ENCODE results near the gene MKNK2. TPM values are rescaled to one million over a fixed set of nuclear protein-coding genes. Genes with fewer than 3 reads are reported as not detected.
"Not testable (repeated sequence)": the region's sequence is repeated elsewhere in the genome, so short reads cannot be mapped to it uniquely, and the experiment has no call there.

Gene MKNK2
- total RNA-seq, 2 experiments from 2014 or later: 196 to 201 TPM

GRCh38 chr19:2034729-2035589 is 16.1 kb downstream of the MKNK2 start:
- H3K36me3 Mint-ChIP-seq: no peaks in the 10 kb centered on the region
- peaks cover 22% of the 10 kb centered on the region for H3K4me1 Mint-ChIP-seq
- H3K4me3 Mint-ChIP-seq: no peak overlapping the region
- no peak overlapping the region for H3K27ac Mint-ChIP-seq
- H3K27me3 Mint-ChIP-seq: no peaks in the 10 kb centered on the region
- H3K9me3 Mint-ChIP-seq (ENCODE audit: low read depth): no peaks in the 10 kb centered on the region
- peak; percentile 77 for DNase-seq
- CTCF ChIA-PET: interaction anchor here (0.7 to 2.1 kb wide), 6 partner anchors 8 to 105 kb away, joined by 3 to 8 read pairs (median 3); no protein-coding TSS in a partner anchor
- ATAC-seq: peak; percentile 64

- not testable (repeated sequence) for DNase-seq; ATAC-seq; H3K36me3 Mint-ChIP-seq; H3K27me3 Mint-ChIP-seq; H3K9me3 Mint-ChIP-seq (ENCODE audit: low read depth); H3K27ac Mint-ChIP-seq; H3K4me3 Mint-ChIP-seq
- peaks cover 22% of the 10 kb centered on the region for H3K4me1 Mint-ChIP-seq
- CTCF ChIA-PET: interaction anchor here (1.2 to 2.1 kb wide), 2 partner anchors 9 to 22 kb away, joined by 3 to 8 read pairs; no protein-coding TSS in a partner anchor
Observed at GRCh38 chr19:2034253-2034652, 16.8 kb downstream of the MKNK2 start.

GRCh38 chr19:2033825-2034159 is 17.3 kb downstream of the MKNK2 start:
- CTCF ChIA-PET: interaction anchor here (0.9 to 2.1 kb wide), 2 partner anchors 9 to 19 kb away, joined by 3 to 8 read pairs; no protein-coding TSS in a partner anchor
- DNase-seq (no peak), ATAC-seq (no peak)
- no peaks in the 10 kb centered on the region for H3K36me3 Mint-ChIP-seq
- H3K9me3 Mint-ChIP-seq (ENCODE audit: low read depth): no peaks in the 10 kb centered on the region
- no peak overlapping the region for H3K27ac Mint-ChIP-seq
- peaks cover 22% of the 10 kb centered on the region for H3K4me1 Mint-ChIP-seq
- no peaks in the 10 kb centered on the region for H3K27me3 Mint-ChIP-seq
- H3K4me3 Mint-ChIP-seq: no peak overlapping the region

DNA sequence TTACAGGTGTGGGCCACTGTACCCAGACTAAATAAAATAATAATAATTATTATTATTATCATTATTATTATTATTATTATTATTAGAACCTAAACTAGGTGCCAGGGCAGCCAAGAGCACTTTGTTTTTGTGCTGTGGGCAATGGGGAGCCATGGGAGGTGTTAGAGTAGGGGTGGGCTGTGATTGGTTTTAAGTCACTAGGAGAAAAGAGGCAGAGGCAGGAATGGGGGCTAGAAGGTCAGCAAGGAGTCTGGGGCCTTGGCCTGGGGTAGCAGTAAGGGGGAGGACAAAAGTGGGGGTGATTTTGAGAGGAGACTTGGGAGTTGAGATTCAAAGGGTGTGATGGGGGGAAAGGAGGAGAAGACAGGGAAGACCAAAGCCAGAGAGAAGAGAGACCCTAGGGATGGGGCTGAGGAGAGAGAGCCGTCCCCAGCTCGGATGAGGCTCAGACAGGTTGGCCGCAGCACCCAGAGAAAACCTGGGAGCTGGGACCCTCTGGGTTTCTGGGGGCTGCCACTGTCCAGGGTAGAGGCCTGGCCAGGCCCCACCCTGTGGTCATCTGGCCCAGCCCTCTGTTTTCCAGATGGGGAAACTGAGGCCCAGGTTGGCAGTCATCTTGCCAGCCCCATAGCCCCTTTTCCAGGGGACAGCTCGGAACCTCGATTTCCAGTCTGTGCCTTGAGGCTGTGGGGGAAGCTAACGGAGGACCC is 17.8 kb downstream of the MKNK2 start:
- H3K9me3 Mint-ChIP-seq (ENCODE audit: low read depth): no peaks in the 10 kb centered on the region
- H3K27me3 Mint-ChIP-seq: no peaks in the 10 kb centered on the region
- H3K36me3 Mint-ChIP-seq: no peaks in the 10 kb centered on the region
- CTCF ChIA-PET: interaction anchor here (0.9 to 2.1 kb wide), 4 partner anchors 10 to 136 kb away, joined by 3 to 14 read pairs (median 6); no protein-coding TSS in a partner anchor
- no peak for ATAC-seq
- H3K4me3 Mint-ChIP-seq: no peak overlapping the region
- H3K27ac Mint-ChIP-seq: no peak overlapping the region
- H3K4me1 Mint-ChIP-seq: peaks cover 24% of the 10 kb centered on the region
- no peak for DNase-seq

- ATAC-seq (peak; percentile 42), DNase-seq (peak; percentile 59)
- CTCF ChIA-PET: interaction anchor here (0.9 to 2.1 kb wide), 5 partner anchors 10 to 135 kb away, joined by 3 to 14 read pairs (median 4); no protein-coding TSS in a partner anchor
- Mint-ChIP-seq H3K4me1 (peaks cover 24% of the 10 kb centered on the region), H3K36me3 (no peaks in the 10 kb centered on the region), H3K27ac (peak overlapping the region; percentile 67), H3K9me3 (ENCODE audit: low read depth) (no peaks in the 10 kb centered on the region), H3K4me3 (peak overlapping the region; percentile 55), H3K27me3 (no peaks in the 10 kb centered on the region)
Observed at GRCh38 chr19:2032296-2032941, 18.6 kb downstream of the MKNK2 start.

DNA sequence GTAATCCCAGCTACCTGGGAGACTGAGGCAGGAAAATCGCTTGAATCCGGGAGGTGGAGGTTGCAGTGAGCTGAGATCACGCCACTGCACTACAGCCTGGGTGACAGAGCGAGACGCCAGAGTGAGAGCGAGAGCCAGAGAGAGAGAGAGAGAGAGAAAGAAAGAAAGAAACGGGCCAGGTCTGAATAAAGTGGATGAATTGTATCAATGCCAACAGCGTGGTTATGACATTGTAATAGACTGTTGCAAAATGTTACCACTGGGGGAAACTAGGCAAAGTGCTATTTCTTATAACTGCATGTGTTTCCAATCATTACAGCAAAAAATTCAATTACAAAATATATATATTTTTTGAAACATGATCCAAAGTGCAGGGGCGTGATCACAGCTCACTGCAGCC is 23.7 kb downstream of the MKNK2 start:
- Mint-ChIP-seq H3K27ac (no peak overlapping the region), H3K9me3 (ENCODE audit: low read depth) (peaks cover 1% of the 10 kb centered on the region), H3K36me3 (peaks cover 5% of the 10 kb centered on the region), H3K4me1 (peaks cover 11% of the 10 kb centered on the region), H3K4me3 (no peak overlapping the region), H3K27me3 (no peaks in the 10 kb centered on the region)
- DNase-seq (no peak), ATAC-seq (no peak)
- CTCF ChIA-PET: interaction anchor here (1.3 kb wide), 1 partner anchor 36 kb away, joined by 5 read pairs; no protein-coding TSS in a partner anchor

DNA sequence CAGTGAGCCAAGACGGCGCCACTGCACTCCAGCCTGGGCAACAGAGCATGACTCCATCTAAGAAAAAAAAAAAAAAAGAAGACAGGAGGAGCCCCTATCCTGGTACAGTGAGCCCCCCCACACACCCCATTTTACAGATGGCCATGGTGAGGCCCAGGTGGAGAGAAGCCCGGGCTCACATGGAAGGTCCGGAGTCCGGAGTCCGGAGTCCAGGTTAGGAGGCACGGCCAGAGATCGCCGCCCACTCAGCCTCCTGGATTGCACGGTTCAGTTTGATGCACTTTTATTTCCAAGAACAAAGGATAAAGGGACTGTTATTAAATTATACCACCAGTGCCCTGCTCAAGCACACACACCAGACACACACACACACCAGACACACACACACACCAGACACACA is 24.3 kb downstream of the MKNK2 start:
- Mint-ChIP-seq H3K36me3 (peaks cover 5% of the 10 kb centered on the region), H3K9me3 (ENCODE audit: low read depth) (peaks cover 1% of the 10 kb centered on the region), H3K4me1 (peaks cover 5% of the 10 kb centered on the region), H3K4me3 (no peak overlapping the region), H3K27me3 (no peaks in the 10 kb centered on the region), H3K27ac (no peak overlapping the region)
- no peak for ATAC-seq
- CTCF ChIA-PET: no interaction called here
- DNase-seq: no peak

DNA sequence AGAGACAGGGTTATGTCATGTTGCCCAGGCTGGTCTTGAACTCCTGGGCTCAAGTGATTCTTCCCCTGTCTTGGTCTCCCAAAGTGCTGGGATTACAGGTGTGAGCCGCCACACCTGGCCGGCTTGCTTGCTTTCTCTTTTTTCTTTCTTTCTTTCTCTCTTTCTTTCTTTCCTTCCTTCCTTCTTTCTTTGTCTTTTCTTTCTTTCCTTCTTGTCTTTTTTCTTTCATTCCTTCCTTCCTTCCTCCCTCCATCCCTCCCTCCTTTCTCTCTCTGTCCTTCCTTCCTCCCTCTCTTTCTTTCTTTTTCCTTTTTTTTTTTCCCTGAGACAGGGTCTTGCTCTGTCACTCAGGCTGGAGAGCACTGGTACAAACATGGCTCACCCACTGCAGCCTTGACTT is 28.8 kb downstream of the MKNK2 start:
- Mint-ChIP-seq H3K36me3 (peaks cover 5% of the 10 kb centered on the region), H3K27ac (peak overlapping the region; percentile 9), H3K9me3 (ENCODE audit: low read depth) (peaks cover 1% of the 10 kb centered on the region), H3K27me3 (no peaks in the 10 kb centered on the region), H3K4me3 (no peak overlapping the region), H3K4me1 (peaks cover 4% of the 10 kb centered on the region)
- CTCF ChIA-PET: interaction anchor here (0.8 kb wide), 1 partner anchor 93 kb away, joined by 3 read pairs; no protein-coding TSS in a partner anchor
- no peak for DNase-seq
- ATAC-seq: no peak

GRCh38 chr19:2021453-2022140 is 29.4 kb downstream of the MKNK2 start:
- H3K36me3 Mint-ChIP-seq: peaks cover 5% of the 10 kb centered on the region
- no peak overlapping the region for H3K27ac Mint-ChIP-seq
- DNase-seq (no peak), ATAC-seq (no peak)
- H3K4me3 Mint-ChIP-seq: no peak overlapping the region
- CTCF ChIA-PET: interaction anchor here (0.6 to 1.3 kb wide), 2 partner anchors 22 to 34 kb away, joined by 3 to 4 read pairs; no protein-coding TSS in a partner anchor
- peaks cover 1% of the 10 kb centered on the region for H3K9me3 Mint-ChIP-seq (ENCODE audit: low read depth)
- H3K4me1 Mint-ChIP-seq: peaks cover 4% of the 10 kb centered on the region
- H3K27me3 Mint-ChIP-seq: no peaks in the 10 kb centered on the region

DNA sequence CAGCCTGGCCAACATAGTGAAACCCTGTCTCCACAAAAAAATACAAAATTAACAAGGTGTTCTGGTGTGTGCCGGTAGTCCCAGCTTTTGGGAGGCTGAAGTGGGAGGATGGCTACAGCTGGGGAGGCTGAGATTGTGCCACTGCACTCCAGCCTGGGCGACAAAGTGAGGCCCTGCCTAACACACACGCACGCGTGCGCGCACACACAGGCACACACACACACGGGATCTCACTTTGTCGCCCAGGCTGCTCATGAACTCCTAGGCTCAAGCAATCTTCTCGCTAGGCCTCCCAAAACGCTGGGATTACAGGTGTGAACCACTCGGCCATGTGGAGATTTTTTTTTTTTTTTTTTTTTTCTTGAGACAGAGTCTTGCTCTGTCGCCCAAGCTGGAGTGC is 32.3 kb downstream of the MKNK2 start:
- CTCF ChIA-PET: interaction anchor here (0.7 to 4.4 kb wide), 16 partner anchors 10 to 431 kb away, joined by 3 to 19 read pairs (median 6); partner anchors contain the start of gene DOT1L
- DNase-seq: no peak
- H3K4me3 Mint-ChIP-seq: no peak overlapping the region
- no peak for ATAC-seq
- H3K4me1 Mint-ChIP-seq: peaks cover 8% of the 10 kb centered on the region
- H3K27ac Mint-ChIP-seq: no peak overlapping the region
- H3K9me3 Mint-ChIP-seq (ENCODE audit: low read depth): peaks cover 1% of the 10 kb centered on the region
- peaks cover 2% of the 10 kb centered on the region for H3K36me3 Mint-ChIP-seq
- H3K27me3 Mint-ChIP-seq: no peaks in the 10 kb centered on the region

DNA sequence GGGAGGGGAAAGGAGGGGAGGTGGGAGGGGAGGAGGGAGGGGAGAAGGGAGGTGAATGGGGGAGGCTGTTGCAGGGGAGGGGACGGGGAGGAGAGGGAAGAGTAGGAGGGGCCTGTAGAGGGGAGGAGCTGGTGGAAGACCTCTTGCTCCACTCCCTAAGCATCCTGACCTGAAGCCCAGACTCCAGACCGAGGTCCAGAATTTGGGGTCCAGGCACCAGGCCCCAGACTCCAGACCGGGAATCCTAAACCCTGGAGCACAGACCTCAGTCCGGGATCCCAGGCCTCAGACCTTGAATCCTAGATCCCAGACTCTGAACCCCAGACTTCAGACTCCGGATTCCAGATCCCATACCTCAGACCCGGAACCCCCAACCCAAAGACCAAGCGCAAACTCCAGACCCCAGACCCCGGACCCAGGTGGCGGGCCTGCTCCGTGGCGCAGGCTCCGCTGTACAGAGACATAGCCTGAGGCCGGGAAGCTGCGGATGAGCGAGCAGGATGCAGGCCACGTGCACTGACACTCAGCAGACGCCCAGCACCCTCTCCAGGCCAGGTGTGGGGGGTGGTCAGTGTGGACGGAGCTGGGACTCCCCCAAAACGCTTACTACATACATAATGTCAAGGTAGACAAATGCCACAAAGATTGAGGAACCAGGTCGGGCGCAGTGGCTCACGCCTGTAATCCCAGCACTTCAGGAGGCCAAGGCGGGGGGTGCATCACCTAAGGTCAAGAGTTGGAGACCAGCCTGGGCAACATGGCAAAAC is 34.8 kb downstream of the MKNK2 start:
- no peak overlapping the region for H3K27ac Mint-ChIP-seq
- H3K4me3 Mint-ChIP-seq: peak overlapping the region; percentile 48
- peak; percentile 82 for DNase-seq
- ATAC-seq: peak; percentile 69
- no peaks in the 10 kb centered on the region for H3K9me3 Mint-ChIP-seq (ENCODE audit: low read depth)
- H3K4me1 Mint-ChIP-seq: peaks cover 9% of the 10 kb centered on the region
- H3K36me3 Mint-ChIP-seq: peaks cover 1% of the 10 kb centered on the region
- H3K27me3 Mint-ChIP-seq: no peaks in the 10 kb centered on the region
- CTCF ChIA-PET: interaction anchor here (0.6 to 1.6 kb wide), 4 partner anchors 47 to 450 kb away, joined by 3 to 5 read pairs (median 4); no protein-coding TSS in a partner anchor

DNA sequence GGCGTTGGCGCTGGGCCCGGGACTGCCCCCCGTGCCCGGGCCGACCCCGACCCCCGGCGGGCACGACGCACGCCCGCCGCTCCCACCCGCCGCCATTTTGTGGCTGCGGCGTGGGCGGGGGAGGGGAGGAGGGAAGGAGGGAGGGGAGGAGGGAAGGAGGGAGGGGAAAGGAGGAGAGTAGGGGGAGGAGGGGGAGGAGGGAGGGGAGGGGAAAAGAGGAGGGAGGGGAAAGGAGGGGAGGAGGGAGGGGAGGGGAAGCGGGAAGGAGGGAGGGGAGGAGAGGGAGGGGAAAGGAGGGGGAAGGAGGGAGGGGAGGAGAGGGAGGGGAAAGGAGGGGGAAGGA is 35.5 kb downstream of the MKNK2 start, which contains the start of gene BTBD2:
Gene BTBD2, minus strand, starts transcription at position 107 of the 343 bp plus-strand sequence. Its CDS starts 11 bp downstream, at position 96.
- Mint-ChIP-seq H3K36me3 (peaks cover 1% of the 10 kb centered on the region), H3K4me3 (peak within 1 kb of the TSS; percentile 62), H3K27ac (no peak within 1 kb of the TSS), H3K27me3 (no peaks in the 10 kb centered on the region), H3K4me1 (peaks cover 9% of the 10 kb centered on the region), H3K9me3 (ENCODE audit: low read depth) (no peaks in the 10 kb centered on the region)
- CTCF ChIA-PET: no interaction called here
- DNase-seq: peak; percentile 58
- no peak for ATAC-seq

Data from activated CD8-positive, alpha-beta memory T cell treated with anti-CD3 and anti-CD28 coated beads, Interleukin-2, amount 10 ng/mL, durations not matched to agents 7 days and 5 days (primary cell).